MM.1S (cell line): ENCODE measurements around the gene CDH4.

Source experiments
- DNase-seq: peaks from one replicate; pipeline ENCODE4 v3.0.0-alpha.2; 2015
- H2AFZ ChIP-seq: fragments of 300-600 bp; sonication (generic); 2 replicates; pipeline ENCODE4 v1.6.0; 2016; ENCODE audit warnings: antibody characterized with exemption, low read length
- H3F3A ChIP-seq: fragments of 300-600 bp; sonication (generic); 2 replicates; pipeline ENCODE4 v1.6.1; 2016; ENCODE audit warnings: mild to moderate bottlenecking, antibody characterized with exemption, low read length, moderate library complexity, mixed read lengths; ENCODE audit not compliant: insufficient read depth
- H3K27ac ChIP-seq: fragments of 300-600 bp; sonication (generic); 2 replicates; pipeline ENCODE4 v1.5.1; 2016; ENCODE audit warnings: mild to moderate bottlenecking, low read length
- H3K27me3 ChIP-seq: fragments of 300-600 bp; sonication (generic); replicated peaks from 2 replicates; pipeline ENCODE4 v1.6.0; 2016; ENCODE audit warnings: low read length; ENCODE audit not compliant: insufficient read depth
- H3K36me3 ChIP-seq: fragments of 300-600 bp; sonication (generic); replicated peaks from 2 replicates; pipeline ENCODE4 v1.6.1; 2016; ENCODE audit warnings: mild to moderate bottlenecking, low read length, mixed read lengths; ENCODE audit not compliant: insufficient read depth
- H3K4me1 ChIP-seq: fragments of 300-600 bp; sonication (generic); 2 replicates; pipeline ENCODE4 v1.6.1; 2016; ENCODE audit warnings: low read length, mixed read lengths
- H3K4me2 ChIP-seq: fragments of 300-600 bp; sonication (generic); 2 replicates; pipeline ENCODE4 v1.6.0; 2016; ENCODE audit warnings: low read depth, low read length
- H3K4me3 ChIP-seq: fragments of 300-600 bp; sonication (generic); 2 replicates; pipeline ENCODE4 v1.5.1; 2016; ENCODE audit warnings: low read length, mixed read lengths
- H3K79me2 ChIP-seq: fragments of 300-600 bp; sonication (generic); 2 replicates; pipeline ENCODE4 v1.6.1; 2016; ENCODE audit warnings: mixed run types, low read length, mixed read lengths
- H3K9ac ChIP-seq: fragments of 300-600 bp; sonication (generic); 2 replicates; pipeline ENCODE4 v1.6.1; 2016; ENCODE audit warnings: low read length, mixed read lengths
- H3K9me2 ChIP-seq: fragments of 300-600 bp; sonication (generic); replicated peaks from 2 replicates; pipeline ENCODE4 v1.6.1; 2016; ENCODE audit warnings: mild to moderate bottlenecking, low read length, mixed read lengths; ENCODE audit not compliant: insufficient read depth
- H3K9me3 ChIP-seq: fragments of 300-600 bp; sonication (generic); replicated peaks from 2 replicates; pipeline ENCODE4 v1.6.1; 2016; ENCODE audit warnings: mild to moderate bottlenecking, low read length, mixed read lengths; ENCODE audit not compliant: insufficient read depth
- H4K20me1 ChIP-seq: fragments of 300-600 bp; sonication (generic); 2 replicates; pipeline ENCODE4 v1.6.1; 2016; ENCODE audit warnings: mild to moderate bottlenecking, low read length, moderate library complexity, mixed read lengths; ENCODE audit not compliant: insufficient read depth
- CTCF ChIP-seq: fragments of 300-600 bp; sonication (generic); IDR thresholded peaks from 2 replicates; pipeline ENCODE4 v1.5.1; 2016; ENCODE audit warnings: antibody characterized with exemption, low read length, mixed read lengths
- EZH2 ChIP-seq: fragments of 300-600 bp; sonication (generic); optimal IDR thresholded peaks from 2 replicates; pipeline ENCODE3; 2017; ENCODE audit warnings: low read depth, mild to moderate bottlenecking, antibody characterized with exemption, low read length, mixed read lengths
- EZH2phosphoT487 ChIP-seq: fragments of 300-600 bp; sonication (generic); IDR thresholded peaks from 2 replicates; pipeline ENCODE4 v1.6.1; 2018; ENCODE audit warnings: antibody characterized with exemption, low read length

CDH4 gene

GRCh38 chr20:61822396-61822795 lies 570.3 kb downstream of the CDH4 start:
- no peaks in the 10 kb centered on the region for H3K9me3 ChIP-seq
- H2AFZ ChIP-seq = no peak overlapping the region
- no peak overlapping the region for H3K4me3 ChIP-seq
- TF ChIP-seq EZH2phosphoT487 (no peak), EZH2 (no peak), CTCF (no peak)
- H3K4me2 ChIP-seq = no peak overlapping the region
- no peaks in the 10 kb centered on the region for H4K20me1 ChIP-seq
- no peaks in the 10 kb centered on the region for H3K79me2 ChIP-seq
- H3K4me1 ChIP-seq = no peaks in the 10 kb centered on the region
- peaks cover 93% of the 10 kb centered on the region for H3K27me3 ChIP-seq
- no peak overlapping the region for H3K27ac ChIP-seq
- H3K36me3 ChIP-seq = no peaks in the 10 kb centered on the region
- DNase-seq = no peak
- H3F3A ChIP-seq = no peaks in the 10 kb centered on the region
- no peak overlapping the region for H3K9ac ChIP-seq
- no peaks in the 10 kb centered on the region for H3K9me2 ChIP-seq

GRCh38 chr20:61823242-61823641 lies 571.2 kb downstream of the CDH4 start:
- Histone ChIP-seq H3K36me3 (no peaks in the 10 kb centered on the region), H4K20me1 (no peaks in the 10 kb centered on the region), H3K9me2 (no peaks in the 10 kb centered on the region), H2AFZ (no peak overlapping the region), H3K4me3 (no peak overlapping the region), H3K4me2 (no peak overlapping the region), H3K9me3 (no peaks in the 10 kb centered on the region), H3K27ac (no peak overlapping the region), H3F3A (no peaks in the 10 kb centered on the region), H3K4me1 (no peaks in the 10 kb centered on the region), H3K27me3 (peaks cover 93% of the 10 kb centered on the region), H3K79me2 (no peaks in the 10 kb centered on the region), H3K9ac (no peak overlapping the region)
- DNase-seq = no peak
- TF ChIP-seq CTCF = no peak
- no peak for TF ChIP-seq EZH2phosphoT487
- TF ChIP-seq EZH2 = no peak

- no peaks in the 10 kb centered on the region for H3K9me2 ChIP-seq
Measured at GRCh38 chr20:61828891-61829290, 576.8 kb downstream of the CDH4 start.

More at GRCh38 chr20:61828891-61829290, 576.8 kb downstream of the CDH4 start:
- no peak for TF ChIP-seq CTCF
- TF ChIP-seq EZH2 = no peak
- TF ChIP-seq EZH2phosphoT487 = no peak
- H3K36me3 ChIP-seq = no peaks in the 10 kb centered on the region
- H3K4me1 ChIP-seq = no peaks in the 10 kb centered on the region
- peaks cover 96% of the 10 kb centered on the region for H3K27me3 ChIP-seq
- no peaks in the 10 kb centered on the region for H3F3A ChIP-seq
- DNase-seq = no peak
- no peak overlapping the region for H3K27ac ChIP-seq
- no peak overlapping the region for H3K9ac ChIP-seq
- no peaks in the 10 kb centered on the region for H4K20me1 ChIP-seq
- no peaks in the 10 kb centered on the region for H3K9me3 ChIP-seq
- no peak overlapping the region for H2AFZ ChIP-seq
- H3K4me2 ChIP-seq = no peak overlapping the region
- no peak overlapping the region for H3K4me3 ChIP-seq
- H3K79me2 ChIP-seq = no peaks in the 10 kb centered on the region
